HEK293 (cell line): ENCODE measurements around the gene DISC1.

Source experiments
- CTCF ChIA-PET: fragments of 350-600 bp; formaldehyde crosslinking; extraction: SDS; loops from one replicate; lab custom pipeline; 2021; ENCODE audit warnings: antibody characterized with exemption; lab: Yijun Ruan, JAX
- POLR2A ChIA-PET: fragments of 300-600 bp; formaldehyde crosslinking; extraction: SDS; loops from one replicate; lab custom pipeline; 2020; ENCODE audit warnings: antibody characterized with exemption, inconsistent platforms; lab: Yijun Ruan, JAX
- H3K27ac ChIP-seq: fragments of 200-500 bp; sonication (Bioruptor generic); 2 replicates; pipeline ENCODE4 v1.5.1; 2014; ENCODE audit warnings: low read depth, low read length, control low read depth, inconsistent platforms; ENCODE audit errors: extremely low read depth
- H3K36me3 ChIP-seq, 2 experiments: fragments of 200-500 bp in 1 of 2; sonication (Bioruptor generic) in 1 of 2; 1 replicate in 1 of 2; 2 replicates in 1 of 2; pipeline ENCODE4 v1.5.1; 2014 to 2017; ENCODE audit warnings: inconsistent platforms in 2 of 2, low read length in 2 of 2; ENCODE audit not compliant: control insufficient read depth in 2 of 2, insufficient read depth in 1 of 2
- H3K4me1 ChIP-seq: fragments of 200-500 bp; sonication (Bioruptor generic); 2 replicates; pipeline ENCODE4 v1.5.1; 2014; ENCODE audit warnings: mild to moderate bottlenecking, low read length, inconsistent platforms; ENCODE audit not compliant: control insufficient read depth, insufficient read depth
- H3K4me3 ChIP-seq: 2 replicates; pipeline ENCODE4 v1.5.1; 2011; ENCODE audit warnings: low read depth, mild to moderate bottlenecking, control low read depth, low read length, moderate library complexity
- H3K9me3 ChIP-seq: fragments of 200-500 bp; sonication (Bioruptor generic); 2 replicates; pipeline ENCODE4 v1.5.1; 2014; ENCODE audit warnings: low read depth, low read length, inconsistent platforms; ENCODE audit not compliant: control insufficient read depth, insufficient read depth
- BCL11A ChIP-seq: fragments of 450-650 bp; formaldehyde crosslinking; IDR thresholded peaks from 2 replicates; pipeline ENCODE4 v1.5.1; 2016; ENCODE audit warnings: low read depth, missing biosample characterization, missing genetic modification characterization
- ZBTB48 ChIP-seq: fragments of 450-650 bp; formaldehyde crosslinking; IDR thresholded peaks from 2 replicates; pipeline ENCODE4 v1.5.1; 2016; ENCODE audit warnings: missing biosample characterization, missing genetic modification characterization
- ZEB2 ChIP-seq: fragments of 450-650 bp; formaldehyde crosslinking; IDR thresholded peaks from 2 replicates; pipeline ENCODE4 v1.5.1; 2016; ENCODE audit warnings: missing biosample characterization, missing genetic modification characterization
- ZFP3 ChIP-seq: fragments of 450-650 bp; formaldehyde crosslinking; IDR thresholded peaks from 2 replicates; pipeline ENCODE4 v1.5.1; 2016; ENCODE audit warnings: low read depth, missing biosample characterization, missing genetic modification characterization
- ZFP69B ChIP-seq: fragments of 450-650 bp; formaldehyde crosslinking; IDR thresholded peaks from 2 replicates; pipeline ENCODE4 v1.5.1; 2016; ENCODE audit warnings: missing biosample characterization, missing genetic modification characterization
- ZNF2 ChIP-seq: fragments of 450-650 bp; formaldehyde crosslinking; IDR thresholded peaks from 2 replicates; pipeline ENCODE4 v1.5.1; 2016; ENCODE audit warnings: missing biosample characterization, missing genetic modification characterization
- ZNF302 ChIP-seq: fragments of 450-650 bp; formaldehyde crosslinking; IDR thresholded peaks from 2 replicates; pipeline ENCODE4 v1.5.1; 2016; ENCODE audit warnings: missing biosample characterization, missing genetic modification characterization, low read depth
- ZNF560 ChIP-seq: fragments of 450-650 bp; formaldehyde crosslinking; IDR thresholded peaks from 2 replicates; pipeline ENCODE4 v1.5.1; 2017; ENCODE audit warnings: missing biosample characterization, missing genetic modification characterization, borderline replicate concordance
- ZNF571 ChIP-seq: fragments of 450-650 bp; formaldehyde crosslinking; IDR thresholded peaks from 2 replicates; pipeline ENCODE4 v1.5.0; 2017; ENCODE audit warnings: missing biosample characterization, missing genetic modification characterization
- ZNF585B ChIP-seq: fragments of 450-650 bp; formaldehyde crosslinking; IDR thresholded peaks from 2 replicates; pipeline ENCODE4 v1.5.1; 2016; ENCODE audit warnings: missing biosample characterization, missing genetic modification characterization
- ZNF596 ChIP-seq: fragments of 450-650 bp; IDR thresholded peaks from 2 replicates; pipeline ENCODE4 v1.5.0; 2018; ENCODE audit warnings: missing biosample characterization, mild to moderate bottlenecking, missing genetic modification characterization, moderate library complexity
- ZNF658 ChIP-seq: fragments of 450-650 bp; formaldehyde crosslinking; IDR thresholded peaks from 2 replicates; pipeline ENCODE4; 2016; ENCODE audit warnings: missing biosample characterization, missing genetic modification characterization
- ZNF670 ChIP-seq: fragments of 450-650 bp; formaldehyde crosslinking; IDR thresholded peaks from 2 replicates; pipeline ENCODE4 v1.5.1; 2016; ENCODE audit warnings: missing biosample characterization, missing genetic modification characterization, low read depth
- ZNF843 ChIP-seq: fragments of 450-650 bp; formaldehyde crosslinking; IDR thresholded peaks from 2 replicates; pipeline ENCODE4 v1.5.1; 2016; ENCODE audit warnings: missing biosample characterization, missing genetic modification characterization
- TF ChIP-seq, protein P1 (sequence below): IDR thresholded peaks from 2 replicates; pipeline ENCODE4 v1.6.1; 2011; ENCODE audit warnings: mild to moderate bottlenecking, low read depth, low read length, borderline replicate concordance
- TF ChIP-seq, protein P2 (sequence below): fragments of 450-650 bp; formaldehyde crosslinking; IDR thresholded peaks from 2 replicates; pipeline ENCODE4 v1.5.1; 2016; ENCODE audit warnings: missing biosample characterization, missing genetic modification characterization
- TF ChIP-seq, protein P3 (sequence below): fragments of 450-650 bp; formaldehyde crosslinking; IDR thresholded peaks from 2 replicates; pipeline ENCODE4 v1.5.1; 2016; ENCODE audit warnings: missing biosample characterization, missing genetic modification characterization, borderline replicate concordance
- TF ChIP-seq, protein P4 (sequence below): fragments of 450-650 bp; formaldehyde crosslinking; IDR thresholded peaks from 2 replicates; pipeline ENCODE4 v1.5.0; 2017; ENCODE audit warnings: missing biosample characterization, missing genetic modification characterization, borderline replicate concordance

Gene DISC1

DNA sequence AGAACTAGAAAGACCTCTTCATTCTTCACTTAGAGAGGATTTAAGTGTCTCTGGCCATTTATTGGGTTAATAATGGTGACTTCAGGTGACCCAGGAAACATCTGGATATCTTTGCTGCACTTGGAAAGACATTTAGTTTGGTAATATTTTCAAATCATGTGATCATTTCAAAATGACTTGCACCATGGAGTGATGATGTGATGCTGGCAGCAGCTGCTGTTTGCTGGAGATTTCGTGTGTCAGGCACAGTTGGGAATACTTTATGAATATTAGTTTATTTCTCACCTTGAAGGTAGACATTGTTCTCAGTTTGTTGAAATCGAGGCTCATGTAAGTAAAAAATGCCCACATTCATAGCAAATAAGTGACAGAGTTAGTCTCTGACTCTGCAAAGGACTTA is 236.0 kb downstream of the DISC1 start (continued):
- TF ChIP-seq, protein P1, sequence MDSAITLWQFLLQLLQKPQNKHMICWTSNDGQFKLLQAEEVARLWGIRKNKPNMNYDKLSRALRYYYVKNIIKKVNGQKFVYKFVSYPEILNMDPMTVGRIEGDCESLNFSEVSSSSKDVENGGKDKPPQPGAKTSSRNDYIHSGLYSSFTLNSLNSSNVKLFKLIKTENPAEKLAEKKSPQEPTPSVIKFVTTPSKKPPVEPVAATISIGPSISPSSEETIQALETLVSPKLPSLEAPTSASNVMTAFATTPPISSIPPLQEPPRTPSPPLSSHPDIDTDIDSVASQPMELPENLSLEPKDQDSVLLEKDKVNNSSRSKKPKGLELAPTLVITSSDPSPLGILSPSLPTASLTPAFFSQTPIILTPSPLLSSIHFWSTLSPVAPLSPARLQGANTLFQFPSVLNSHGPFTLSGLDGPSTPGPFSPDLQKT = no peak
- TF ChIP-seq ZNF843 (tag by site-specific recombination) (no peak), ZNF2 (tag by site-specific recombination) (no peak), ZNF560 (tag by site-specific recombination) (no peak), ZFP3 (no peak)

DNA sequence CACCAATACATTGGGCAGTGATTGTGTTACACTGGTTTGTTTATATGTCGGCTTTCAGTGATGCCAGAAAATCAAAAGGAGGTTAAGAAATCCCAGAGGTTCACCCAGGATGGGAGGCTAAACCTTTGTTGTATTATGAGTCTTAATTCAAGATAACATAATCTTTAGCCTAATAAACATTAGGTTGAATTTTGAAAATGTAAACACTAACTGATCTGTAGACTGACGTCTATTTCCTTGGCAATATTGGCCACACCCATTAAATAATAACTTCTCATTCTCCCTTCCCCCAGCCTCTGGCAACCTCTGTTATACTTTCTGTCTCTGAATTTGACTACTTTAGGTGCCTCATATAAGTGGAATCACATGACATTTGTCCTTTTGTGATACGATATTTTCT is 238.7 kb downstream of the DISC1 start:
- TF ChIP-seq, protein P2, sequence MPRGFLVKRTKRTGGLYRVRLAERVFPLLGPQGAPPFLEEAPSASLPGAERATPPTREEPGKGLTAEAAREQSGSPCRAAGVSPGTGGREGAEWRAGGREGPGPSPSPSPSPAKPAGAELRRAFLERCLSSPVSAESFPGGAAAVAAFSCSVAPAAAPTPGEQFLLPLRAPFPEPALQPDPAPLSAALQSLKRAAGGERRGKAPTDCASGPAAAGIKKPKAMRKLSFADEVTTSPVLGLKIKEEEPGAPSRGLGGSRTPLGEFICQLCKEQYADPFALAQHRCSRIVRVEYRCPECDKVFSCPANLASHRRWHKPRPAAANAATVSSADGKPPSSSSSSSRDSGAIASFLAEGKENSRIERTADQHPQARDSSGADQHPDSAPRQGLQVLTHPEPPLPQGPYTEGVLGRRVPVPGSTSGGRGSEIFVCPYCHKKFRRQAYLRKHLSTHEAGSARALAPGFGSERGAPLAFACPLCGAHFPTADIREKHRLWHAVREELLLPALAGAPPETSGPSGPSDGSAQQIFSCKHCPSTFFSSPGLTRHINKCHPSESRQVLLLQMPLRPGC (tag by site-specific recombination) = no peak
- TF ChIP-seq ZNF658 (no peak), ZNF571 (tag by site-specific recombination) (no peak), ZFP69B (tag by site-specific recombination) (no peak), ZNF302 (tag by site-specific recombination) (no peak)
- TF ChIP-seq, protein P3, sequence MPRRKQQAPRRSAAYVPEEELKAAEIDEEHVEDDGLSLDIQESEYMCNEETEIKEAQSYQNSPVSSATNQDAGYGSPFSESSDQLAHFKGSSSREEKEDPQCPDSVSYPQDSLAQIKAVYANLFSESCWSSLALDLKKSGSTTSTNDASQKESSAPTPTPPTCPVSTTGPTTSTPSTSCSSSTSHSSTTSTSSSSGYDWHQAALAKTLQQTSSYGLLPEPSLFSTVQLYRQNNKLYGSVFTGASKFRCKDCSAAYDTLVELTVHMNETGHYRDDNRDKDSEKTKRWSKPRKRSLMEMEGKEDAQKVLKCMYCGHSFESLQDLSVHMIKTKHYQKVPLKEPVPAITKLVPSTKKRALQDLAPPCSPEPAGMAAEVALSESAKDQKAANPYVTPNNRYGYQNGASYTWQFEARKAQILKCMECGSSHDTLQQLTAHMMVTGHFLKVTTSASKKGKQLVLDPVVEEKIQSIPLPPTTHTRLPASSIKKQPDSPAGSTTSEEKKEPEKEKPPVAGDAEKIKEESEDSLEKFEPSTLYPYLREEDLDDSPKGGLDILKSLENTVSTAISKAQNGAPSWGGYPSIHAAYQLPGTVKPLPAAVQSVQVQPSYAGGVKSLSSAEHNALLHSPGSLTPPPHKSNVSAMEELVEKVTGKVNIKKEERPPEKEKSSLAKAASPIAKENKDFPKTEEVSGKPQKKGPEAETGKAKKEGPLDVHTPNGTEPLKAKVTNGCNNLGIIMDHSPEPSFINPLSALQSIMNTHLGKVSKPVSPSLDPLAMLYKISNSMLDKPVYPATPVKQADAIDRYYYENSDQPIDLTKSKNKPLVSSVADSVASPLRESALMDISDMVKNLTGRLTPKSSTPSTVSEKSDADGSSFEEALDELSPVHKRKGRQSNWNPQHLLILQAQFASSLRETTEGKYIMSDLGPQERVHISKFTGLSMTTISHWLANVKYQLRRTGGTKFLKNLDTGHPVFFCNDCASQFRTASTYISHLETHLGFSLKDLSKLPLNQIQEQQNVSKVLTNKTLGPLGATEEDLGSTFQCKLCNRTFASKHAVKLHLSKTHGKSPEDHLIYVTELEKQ (tag by site-specific recombination) = no peak
- H3K4me1 ChIP-seq = no peaks in the 10 kb centered on the region; the same call in 1 of the 2 replicates
- no peaks in the 10 kb centered on the region for H3K36me3 ChIP-seq
- CTCF ChIA-PET = interaction anchor here (0.7 to 3.5 kb wide), 13 partner anchors 9 to 762 kb away, joined by 3 to 35 read pairs (median 7); no protein-coding TSS in a partner anchor
- no peak overlapping the region for H3K27ac ChIP-seq
- POLR2A ChIA-PET = no interaction called here
- no peaks in the 10 kb centered on the region for H3K9me3 ChIP-seq
- no peak overlapping the region for H3K4me3 ChIP-seq

DNA sequence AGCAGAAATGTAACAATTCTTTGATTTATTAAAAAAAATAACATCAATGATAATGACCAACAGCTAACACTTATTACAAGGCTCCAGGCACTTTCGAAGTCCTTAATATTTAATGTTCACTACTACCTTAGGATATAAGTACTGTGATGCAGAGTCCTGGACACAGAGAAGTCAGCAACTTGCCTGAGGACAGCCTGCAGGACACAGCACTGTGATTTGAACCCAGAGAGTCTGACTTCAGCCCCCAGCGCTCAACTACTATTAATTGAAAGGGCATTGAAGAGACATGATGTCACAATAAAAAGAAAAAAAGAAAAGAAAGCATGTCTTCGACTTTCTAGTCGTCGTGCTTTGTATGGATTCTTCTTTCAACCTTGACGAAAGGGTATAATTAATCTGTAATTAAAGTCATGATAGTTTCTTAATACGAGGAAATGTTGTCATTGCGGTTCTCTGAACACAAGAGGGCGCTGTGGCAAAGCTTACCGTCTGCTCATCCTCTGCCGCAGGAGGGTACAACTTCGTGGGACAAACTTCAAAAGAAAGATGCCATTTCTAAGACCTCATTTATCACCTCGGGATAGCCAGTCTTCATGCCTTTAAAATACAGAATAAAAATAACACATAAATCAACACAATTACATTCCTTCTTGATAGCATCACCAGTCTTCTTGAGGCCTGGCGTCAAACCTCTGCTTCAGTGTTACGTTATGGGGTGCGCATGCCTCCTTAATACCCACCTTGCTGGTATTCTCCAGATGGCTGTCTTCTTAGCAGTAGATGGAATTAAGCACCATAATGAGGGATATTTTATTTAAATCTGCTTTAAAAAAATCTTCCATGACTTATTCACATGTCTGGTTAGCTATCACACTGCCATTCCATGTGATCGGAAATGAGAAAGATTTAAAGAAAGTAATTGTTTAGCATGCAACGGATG is 240.1 kb downstream of the DISC1 start:
- Histone ChIP-seq H3K27ac (no peak overlapping the region), H3K36me3 (no peaks in the 10 kb centered on the region), H3K4me1 (no peaks in the 10 kb centered on the region; the same call in 1 of the 2 replicates), H3K9me3 (no peaks in the 10 kb centered on the region), H3K4me3 (no peak overlapping the region)
- ChIA-PET POLR2A (interaction anchor here (1.7 kb wide), 1 partner anchor 763 kb away, joined by 5 read pairs; the partner anchor contains the start of gene SIPA1L2), CTCF (interaction anchor here (0.6 to 3.5 kb wide), 64 partner anchors 9 to 1374 kb away, joined by 3 to 35 read pairs (median 3); no protein-coding TSS in a partner anchor)
- TF ChIP-seq ZNF596 (no peak), ZEB2 (0 out of 2 replicates have a peak, but pooled peaks have one; percentile 34), BCL11A (no peak), ZNF585B (tag by site-specific recombination) (no peak), ZNF670 (no peak), ZBTB48 (tag by site-specific recombination) (no peak)
- TF ChIP-seq, protein P4, sequence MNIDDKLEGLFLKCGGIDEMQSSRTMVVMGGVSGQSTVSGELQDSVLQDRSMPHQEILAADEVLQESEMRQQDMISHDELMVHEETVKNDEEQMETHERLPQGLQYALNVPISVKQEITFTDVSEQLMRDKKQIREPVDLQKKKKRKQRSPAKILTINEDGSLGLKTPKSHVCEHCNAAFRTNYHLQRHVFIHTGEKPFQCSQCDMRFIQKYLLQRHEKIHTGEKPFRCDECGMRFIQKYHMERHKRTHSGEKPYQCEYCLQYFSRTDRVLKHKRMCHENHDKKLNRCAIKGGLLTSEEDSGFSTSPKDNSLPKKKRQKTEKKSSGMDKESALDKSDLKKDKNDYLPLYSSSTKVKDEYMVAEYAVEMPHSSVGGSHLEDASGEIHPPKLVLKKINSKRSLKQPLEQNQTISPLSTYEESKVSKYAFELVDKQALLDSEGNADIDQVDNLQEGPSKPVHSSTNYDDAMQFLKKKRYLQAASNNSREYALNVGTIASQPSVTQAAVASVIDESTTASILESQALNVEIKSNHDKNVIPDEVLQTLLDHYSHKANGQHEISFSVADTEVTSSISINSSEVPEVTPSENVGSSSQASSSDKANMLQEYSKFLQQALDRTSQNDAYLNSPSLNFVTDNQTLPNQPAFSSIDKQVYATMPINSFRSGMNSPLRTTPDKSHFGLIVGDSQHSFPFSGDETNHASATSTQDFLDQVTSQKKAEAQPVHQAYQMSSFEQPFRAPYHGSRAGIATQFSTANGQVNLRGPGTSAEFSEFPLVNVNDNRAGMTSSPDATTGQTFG (tag by site-specific recombination) = no peak
